Tibial nerve (tissue), 4 donors: ENCODE results near the gene EFCAB8. TPM values are rescaled to one million over a fixed set of nuclear protein-coding genes. Genes with fewer than 3 reads are reported as not detected.
A peak's percentile ranks its signal among the peaks of the same experiment; 100 is the strongest.

Experiments
- DNase-seq, 2 donors: peaks; one replicate each; pipeline ENCODE4 v3.0.0-alpha.2; 2019; ENCODE audit warnings: low spot score in 2 of 2
- H3K27ac ChIP-seq, 4 donors: fragments of 200-600 bp; sonication (generic) in 3 of 4; one replicate each; pipeline ENCODE4 v1.5.1; 2017 to 2019; ENCODE audit warnings: mild to moderate bottlenecking in 1 of 4
- H3K27me3 ChIP-seq, 2 donors: fragments of 200-600 bp; sonication (generic) in 1 of 2; one replicate each; pipeline versions ENCODE4 v1.5.1 to v1.6.0; 2017 to 2019
- H3K36me3 ChIP-seq, 3 donors: fragments of 200-600 bp; sonication (generic); one replicate each; pipeline ENCODE4 v1.5.1; 2018 to 2019
- H3K4me1 ChIP-seq, 4 donors: fragments of 200-600 bp; sonication (generic) in 3 of 4; one replicate each; pipeline ENCODE4 v1.5.1; 2017 to 2019
- H3K4me3 ChIP-seq, 4 donors: fragments of 200-600 bp; sonication (generic) in 3 of 4; one replicate each; pipeline ENCODE4 v1.5.1; 2017 to 2019; ENCODE audit warnings: mild to moderate bottlenecking in 1 of 4, moderate library complexity in 1 of 4
- H3K9me3 ChIP-seq, 4 donors: fragments of 200-600 bp; sonication (generic) in 3 of 4; one replicate each; pipeline ENCODE4 v1.5.1; 2017 to 2019
- EP300 ChIP-seq, 2 donors: sonication (generic); formaldehyde crosslinking; IDR thresholded peaks; one replicate each; pipeline ENCODE4 v1.6.1; 2017; ENCODE audit warnings: antibody characterized with exemption in 2 of 2, mild to moderate bottlenecking in 1 of 2
- POLR2A ChIP-seq, 2 donors: fragments of 450-650 bp; IDR thresholded peaks; one replicate each; pipeline ENCODE4 v1.6.1; 2017; ENCODE audit warnings: antibody characterized with exemption in 2 of 2, mild to moderate bottlenecking in 2 of 2, moderate library complexity in 2 of 2
- WGBS, 2 donors: methylation state at CpG; one replicate each; pipeline ENCODE4 v1.1.5; 2018; 5-methylcytosine and 5-hydroxymethylcytosine counted together
- total RNA-seq, 4 donors: library from RNA; depleted of rRNA; stranded (reverse); fragments of >200 nt; gene quantifications; one replicate each; pipeline ENCODE4 v1.1.0, GENCODE V29; 2016
- TF ChIP-seq, protein P1 (sequence below), 5 experiments: fragments of 200-600 bp in 3 of 5; fragments of 450-650 bp in 2 of 5; sonication (generic) in 3 of 5; IDR thresholded peaks; one replicate each; pipeline ENCODE4 v1.5.1; 2016 to 2019; ENCODE audit warnings: antibody characterized with exemption in 5 of 5, mild to moderate bottlenecking in 3 of 5, moderate library complexity in 2 of 5

Gene EFCAB8
- total RNA-seq, 4 donors from 2014 or later = 0.30 to 0.87 TPM; not detected in 2

DNA sequence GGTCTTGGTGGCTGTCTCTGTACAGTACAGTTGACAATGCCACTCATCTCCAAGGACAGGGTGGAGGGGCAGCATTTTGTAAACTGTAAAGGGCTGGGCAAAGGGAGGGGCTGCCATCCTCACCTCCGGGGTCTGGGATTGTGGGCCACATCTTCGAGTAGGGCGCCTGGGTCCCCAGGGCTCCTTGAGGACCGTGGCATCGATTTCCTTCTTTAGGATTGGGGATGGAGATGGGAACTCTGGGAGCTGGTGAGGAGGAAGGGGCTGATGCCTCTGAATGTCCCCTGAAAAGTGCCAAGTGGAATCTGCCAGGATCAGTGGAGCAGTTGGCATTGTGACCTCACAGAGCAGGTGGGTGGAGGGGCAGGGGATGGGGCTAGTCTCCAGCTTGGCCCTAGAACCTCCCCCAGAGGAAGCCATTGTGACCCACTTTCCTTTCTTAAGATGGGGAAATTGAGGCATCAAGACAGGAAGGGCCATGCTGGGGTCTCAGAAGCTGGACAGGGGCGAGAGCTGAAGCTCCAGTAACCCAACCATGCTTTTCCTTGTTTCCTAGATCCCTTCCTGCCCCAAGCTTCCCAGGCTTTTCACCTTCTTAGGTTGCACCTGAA, 145.5 kb downstream of the EFCAB8 start, which contains the start of gene SUN5:
TSS of gene SUN5 (minus strand) at position 293 of the 611 bp plus-strand sequence. CDS start at position 200, 93 bp downstream.
- Histone ChIP-seq H3K27ac (no peak within 1 kb of the TSS), H3K36me3 (no peaks in the 10 kb centered on the region), H3K4me1 (peaks cover 0 to 9% (median 0%) of the 10 kb centered on the region in 4 donors), H3K27me3 (no peaks in the 10 kb centered on the region), H3K9me3 (peaks cover 0 to 19% (median 0%) of the 10 kb centered on the region in 4 donors), H3K4me3 (no peak within 1 kb of the TSS)
- WGBS, 2 donors = 79 to 84% methylated on average over 6 of the region's 6 CpGs
- no peak for TF ChIP-seq POLR2A (IDR thresholded peaks at IDR 0.05)
- no peak for DNase-seq

DNA sequence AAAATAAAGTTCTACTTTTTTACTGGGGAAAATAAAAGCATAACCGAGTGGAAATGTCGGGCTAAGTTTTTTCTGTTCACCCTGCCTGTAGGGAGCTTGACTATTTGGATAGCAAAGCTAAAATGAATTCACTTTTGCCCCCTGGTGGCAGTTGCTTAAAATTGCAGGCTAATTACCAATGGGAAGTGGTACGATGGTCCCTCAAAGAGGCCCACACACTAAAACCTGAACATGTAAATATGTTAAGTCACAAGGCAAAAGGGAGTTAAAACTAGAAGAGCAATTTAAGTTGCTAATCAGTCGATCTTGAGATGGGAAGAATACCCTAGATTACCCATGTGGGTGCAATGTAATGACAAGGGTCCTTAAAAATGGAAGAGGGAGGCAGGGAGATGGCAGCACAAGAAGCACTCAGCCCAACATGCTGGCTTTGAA, 146.4 kb downstream of the EFCAB8 start:
- no peak for TF ChIP-seq EP300 (IDR thresholded peaks at IDR 0.05)
- TF ChIP-seq POLR2A (IDR thresholded peaks at IDR 0.05) = no peak
- TF ChIP-seq, protein P1, sequence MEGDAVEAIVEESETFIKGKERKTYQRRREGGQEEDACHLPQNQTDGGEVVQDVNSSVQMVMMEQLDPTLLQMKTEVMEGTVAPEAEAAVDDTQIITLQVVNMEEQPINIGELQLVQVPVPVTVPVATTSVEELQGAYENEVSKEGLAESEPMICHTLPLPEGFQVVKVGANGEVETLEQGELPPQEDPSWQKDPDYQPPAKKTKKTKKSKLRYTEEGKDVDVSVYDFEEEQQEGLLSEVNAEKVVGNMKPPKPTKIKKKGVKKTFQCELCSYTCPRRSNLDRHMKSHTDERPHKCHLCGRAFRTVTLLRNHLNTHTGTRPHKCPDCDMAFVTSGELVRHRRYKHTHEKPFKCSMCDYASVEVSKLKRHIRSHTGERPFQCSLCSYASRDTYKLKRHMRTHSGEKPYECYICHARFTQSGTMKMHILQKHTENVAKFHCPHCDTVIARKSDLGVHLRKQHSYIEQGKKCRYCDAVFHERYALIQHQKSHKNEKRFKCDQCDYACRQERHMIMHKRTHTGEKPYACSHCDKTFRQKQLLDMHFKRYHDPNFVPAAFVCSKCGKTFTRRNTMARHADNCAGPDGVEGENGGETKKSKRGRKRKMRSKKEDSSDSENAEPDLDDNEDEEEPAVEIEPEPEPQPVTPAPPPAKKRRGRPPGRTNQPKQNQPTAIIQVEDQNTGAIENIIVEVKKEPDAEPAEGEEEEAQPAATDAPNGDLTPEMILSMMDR (IDR thresholded peaks at IDR 0.05) = peak in 1 of 5 experiments; percentile 28
- Histone ChIP-seq H3K36me3 (no peaks in the 10 kb centered on the region), H3K27me3 (no peaks in the 10 kb centered on the region), H3K4me1 (peaks cover 0 to 3% (median 0%) of the 10 kb centered on the region in 4 donors), H3K9me3 (peaks cover 0 to 19% (median 0%) of the 10 kb centered on the region in 4 donors), H3K4me3 (no peak overlapping the region), H3K27ac (no peak overlapping the region)
- no peak for DNase-seq
- WGBS, 2 donors = 59 to 60% methylated on average over 4 of the region's 4 CpGs

DNA sequence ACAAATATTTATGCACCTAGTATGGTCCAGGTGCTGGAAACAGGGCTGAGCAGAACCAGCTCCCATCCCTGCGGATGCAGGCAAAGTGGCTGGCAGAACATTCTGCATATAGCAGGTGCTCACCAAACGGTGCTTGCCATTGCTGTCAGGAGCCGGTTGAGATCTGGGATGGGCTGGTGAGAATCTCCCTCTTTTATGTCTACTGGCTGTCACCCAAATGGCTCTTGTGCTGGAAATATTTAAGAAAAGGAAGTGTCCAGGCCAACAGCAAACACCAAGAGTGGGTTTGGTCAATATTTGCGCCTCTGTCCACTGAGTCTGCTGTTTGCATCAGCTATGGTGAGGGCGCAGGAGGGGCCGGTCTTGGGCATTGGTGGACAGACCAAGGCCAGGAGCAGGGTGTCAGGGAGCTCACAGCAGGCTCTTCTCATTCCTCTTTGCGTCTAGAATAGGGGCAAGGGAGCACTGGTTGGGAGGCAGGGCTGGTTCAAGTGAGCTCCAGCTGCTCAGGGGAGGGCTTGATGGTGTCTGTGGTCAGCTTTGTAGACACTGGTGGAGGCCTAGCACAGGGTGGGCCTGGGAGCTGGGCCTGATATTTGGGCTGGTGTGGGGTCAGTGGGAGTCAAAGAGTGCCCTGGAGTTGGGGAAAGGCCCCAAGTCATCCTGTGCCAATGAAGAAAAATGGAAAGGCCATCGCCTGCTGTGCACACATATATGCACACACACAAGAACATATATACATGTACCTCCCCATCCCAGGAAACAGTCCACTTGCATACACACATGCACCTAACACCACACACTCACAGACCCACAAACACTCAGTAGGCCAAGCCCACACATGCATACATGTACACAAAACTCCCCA, 147.4 kb downstream of the EFCAB8 start:
- Histone ChIP-seq H3K27me3 (no peaks in the 10 kb centered on the region), H3K4me1 (no peaks in the 10 kb centered on the region), H3K4me3 (no peak overlapping the region), H3K27ac (no peak overlapping the region), H3K36me3 (no peaks in the 10 kb centered on the region), H3K9me3 (peaks cover 0 to 19% (median 0%) of the 10 kb centered on the region in 4 donors)
- 81 to 82% methylated on average over 8 of the region's 8 CpGs for WGBS, 2 donors
- DNase-seq = no peak
- TF ChIP-seq POLR2A (IDR thresholded peaks at IDR 0.05) = no peak
- TF ChIP-seq, protein P1 (IDR thresholded peaks at IDR 0.05) = no peak
- no peak for TF ChIP-seq EP300 (IDR thresholded peaks at IDR 0.05)

DNA sequence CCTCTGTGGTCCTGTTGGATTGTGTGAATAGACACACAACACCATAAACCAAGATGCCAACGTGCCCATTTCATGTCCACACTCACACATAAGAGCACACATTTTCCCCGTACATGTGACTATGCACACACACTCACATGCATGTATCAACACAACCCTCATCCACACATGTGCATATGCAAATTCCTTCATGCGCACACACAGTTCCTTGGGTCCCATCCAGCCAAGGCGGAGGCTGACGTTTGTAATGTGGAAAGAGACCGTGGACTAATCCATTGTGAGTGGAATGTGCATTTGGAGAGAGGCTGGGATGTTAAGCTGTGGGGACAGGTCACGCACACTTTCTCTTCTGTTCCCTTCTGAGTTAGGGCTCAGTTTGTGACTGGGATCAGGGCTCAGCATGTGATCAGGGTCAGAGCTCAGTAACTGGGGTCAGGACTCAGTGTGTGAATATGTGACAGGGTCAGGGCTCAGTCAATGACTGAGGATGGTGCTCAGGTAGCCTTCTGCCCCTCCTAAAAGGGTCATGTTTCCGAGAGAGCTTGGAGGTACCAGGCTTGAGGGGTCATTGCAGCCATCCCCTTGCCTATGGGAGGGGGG, 148.2 kb downstream of the EFCAB8 start:
- Histone ChIP-seq H3K4me3 (no peak overlapping the region), H3K27ac (no peak overlapping the region), H3K9me3 (peaks cover 0 to 19% (median 0%) of the 10 kb centered on the region in 4 donors), H3K36me3 (no peaks in the 10 kb centered on the region), H3K27me3 (no peaks in the 10 kb centered on the region), H3K4me1 (no peaks in the 10 kb centered on the region)
- 75 to 81% methylated on average over 7 to 8 of the region's 8 CpGs for WGBS, 2 donors
- DNase-seq = no peak
- TF ChIP-seq, protein P1 (IDR thresholded peaks at IDR 0.05) = no peak
- no peak for TF ChIP-seq POLR2A (IDR thresholded peaks at IDR 0.05)
- no peak for TF ChIP-seq EP300 (IDR thresholded peaks at IDR 0.05)

DNA sequence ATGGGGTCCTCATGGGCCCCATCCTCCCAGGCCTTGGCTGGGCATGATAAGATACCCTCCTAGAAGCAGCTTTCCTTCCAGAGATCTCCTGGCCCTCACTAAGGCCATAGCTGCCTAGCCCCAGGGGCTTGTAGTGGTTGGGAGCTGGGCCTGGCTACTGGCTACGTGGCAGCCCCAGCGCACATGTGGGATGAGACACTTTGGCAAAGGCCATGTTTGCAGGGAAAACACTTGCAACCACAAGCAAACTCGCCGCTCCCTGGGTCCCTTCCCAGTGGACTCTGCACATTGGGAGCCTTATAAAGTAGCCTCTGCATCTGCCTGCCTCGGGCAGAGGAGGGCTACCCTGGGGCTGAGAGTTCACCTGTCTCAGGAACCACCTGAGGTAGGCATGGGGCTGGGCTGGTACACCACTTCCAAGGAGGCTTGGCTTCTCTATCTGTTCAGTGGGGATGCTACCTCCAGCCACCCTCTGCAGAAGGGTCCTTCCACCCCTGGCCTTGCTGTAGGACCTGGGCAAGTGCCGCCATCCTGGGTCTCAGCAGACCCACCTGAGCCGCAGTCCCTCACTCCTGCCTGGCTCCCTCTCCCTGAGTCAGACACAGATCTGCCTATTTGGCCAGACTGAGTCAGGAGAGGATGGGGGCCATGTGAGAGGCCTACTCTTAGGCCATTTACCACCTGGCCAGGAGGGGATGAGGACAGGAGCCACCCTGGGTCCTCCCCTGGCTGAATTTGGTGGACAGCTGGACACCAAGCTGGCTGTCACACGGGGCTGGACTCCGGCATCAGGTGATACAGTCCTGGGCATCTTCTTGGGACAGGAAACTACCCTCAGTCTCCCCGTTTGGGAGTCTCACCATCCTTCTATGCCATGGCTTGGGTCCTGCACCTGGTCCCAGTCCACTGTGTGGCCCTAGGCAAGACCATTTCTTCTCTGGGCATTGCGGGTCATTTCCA, 148.9 kb downstream of the EFCAB8 start, which contains the start of gene BPIFB2:
TSS of gene BPIFB2 (plus strand) at position 329 of the 960 bp plus-strand sequence. CDS start 871 bp downstream, outside the sequence.
- no peaks in the 10 kb centered on the region for H3K36me3 ChIP-seq

More for the DNA sequence above, 148.9 kb downstream of the EFCAB8 start, which contains the start of gene BPIFB2:
- H3K4me3 ChIP-seq = no peak within 1 kb of the TSS
- H3K27me3 ChIP-seq = no peaks in the 10 kb centered on the region
- TF ChIP-seq, protein P1 (IDR thresholded peaks at IDR 0.05) = no peak
- TF ChIP-seq EP300 (IDR thresholded peaks at IDR 0.05) (no peak), POLR2A (IDR thresholded peaks at IDR 0.05) (no peak)
- no peak for DNase-seq
- H3K4me1 ChIP-seq = no peaks in the 10 kb centered on the region
- H3K27ac ChIP-seq = no peak within 1 kb of the TSS
- peaks cover 0 to 19% (median 0%) of the 10 kb centered on the region in 4 donors for H3K9me3 ChIP-seq
- 89 to 91% methylated on average over 8 to 11 of the region's 11 CpGs for WGBS, 2 donors
